Thyroid gland (tissue), 4 donors: Measurements from ENCODE around the gene NOS1AP. TPM values are rescaled to one million over a fixed set of nuclear protein-coding genes. Genes with fewer than 3 reads are reported as not detected.

Source experiments
- DNase-seq, 2 donors: peaks; one replicate each; pipeline ENCODE4 v3.0.0-alpha.2; 2019
- H3K27ac ChIP-seq, 3 donors: fragments of 200-600 bp; sonication (generic); 1 replicate in 2 of 3; 2 replicates in 1 of 3; pipeline ENCODE4 v1.5.1; 2016 to 2019; ENCODE audit warnings: mild to moderate bottlenecking in 1 of 3, moderate library complexity in 1 of 3
- H3K27me3 ChIP-seq: fragments of 200-600 bp; sonication (generic); one replicate; pipeline ENCODE4 v1.5.1; 2019
- H3K36me3 ChIP-seq, 2 donors: fragments of 200-600 bp; sonication (generic); one replicate each; pipeline ENCODE4 v1.5.1; 2016 to 2019
- H3K4me1 ChIP-seq, 2 donors: fragments of 200-600 bp; sonication (generic); one replicate each; pipeline ENCODE4 v1.5.1; 2017 to 2019
- H3K4me3 ChIP-seq, 3 donors: fragments of 200-600 bp; sonication (generic); replicated peaks in 1 of 3; 1 replicate in 2 of 3; 2 replicates in 1 of 3; pipeline ENCODE4 v1.5.1; 2016; ENCODE audit warnings: mild to moderate bottlenecking in 1 of 3
- H3K9me3 ChIP-seq: fragments of 200-600 bp; sonication (generic); one replicate; pipeline ENCODE4 v1.5.1; 2017
- CTCF ChIP-seq, 6 experiments: fragments of 200-600 bp in 3 of 6; fragments of 450-650 bp in 3 of 6; sonication (generic) in 3 of 6; IDR thresholded peaks; one replicate each; pipeline ENCODE4 v1.5.1; 2016 to 2019; ENCODE audit warnings: antibody characterized with exemption in 6 of 6, mild to moderate bottlenecking in 2 of 6, inconsistent platforms in 1 of 6, moderate library complexity in 1 of 6
- POLR2A ChIP-seq, 2 donors: fragments of 450-650 bp; IDR thresholded peaks; one replicate each; pipeline ENCODE4 v1.6.1; 2017; ENCODE audit warnings: antibody characterized with exemption in 2 of 2, mild to moderate bottlenecking in 2 of 2, moderate library complexity in 1 of 2
- WGBS, 2 donors: methylation state at CpG; one replicate each; pipeline ENCODE4 v1.1.5; 2017; 5-methylcytosine and 5-hydroxymethylcytosine counted together
- intact Hi-C: fragments of 100-400 bp; cut with DNase I; formaldehyde crosslinking; loops from one replicate; pipeline ENCODE4 v1.15.1; 2023
- total RNA-seq, 4 donors: library from RNA; depleted of rRNA; stranded (reverse); fragments of >200 nt; gene quantifications; one replicate each; pipeline ENCODE4 v1.2.3, GENCODE V29; 2016

Gene NOS1AP
- total RNA-seq, 4 donors from 2014 or later = 0.40 to 2.2 (median 0.54) TPM

- intact Hi-C loops = no loop called here
- Histone ChIP-seq H3K27me3 (no peaks in the 10 kb centered on the region), H3K9me3 (no peaks in the 10 kb centered on the region), H3K4me3 (no peak overlapping the region), H3K27ac (no peak overlapping the region), H3K36me3 (no peaks in the 10 kb centered on the region), H3K4me1 (no peaks in the 10 kb centered on the region)
- WGBS, 2 donors = 92 to 96% methylated on average over 9 of the region's 9 CpGs
- TF ChIP-seq POLR2A (IDR thresholded peaks at IDR 0.05) (no peak), CTCF (IDR thresholded peaks at IDR 0.05) (no peak)
- no peak for DNase-seq
These were observed 48.6 kb downstream of the NOS1AP start for GRCh38 chr1:162118063-162118462.

GRCh38 chr1:162128693-162129356 lies 59.3 kb downstream of the NOS1AP start:
- intact Hi-C loops = no loop called here
- Histone ChIP-seq H3K9me3 (no peaks in the 10 kb centered on the region), H3K4me3 (no peak overlapping the region), H3K27ac (no peak overlapping the region), H3K36me3 (no peaks in the 10 kb centered on the region), H3K27me3 (no peaks in the 10 kb centered on the region), H3K4me1 (no peaks in the 10 kb centered on the region)
- no peak for TF ChIP-seq CTCF (IDR thresholded peaks at IDR 0.05)
- TF ChIP-seq POLR2A (IDR thresholded peaks at IDR 0.05) = no peak
- 83 to 86% methylated on average over 6 of the region's 6 CpGs for WGBS, 2 donors
- DNase-seq = no peak

GRCh38 chr1:162130308-162130707 lies 60.8 kb downstream of the NOS1AP start:
- Histone ChIP-seq H3K27me3 (no peaks in the 10 kb centered on the region), H3K9me3 (no peaks in the 10 kb centered on the region), H3K4me1 (no peaks in the 10 kb centered on the region), H3K4me3 (no peak overlapping the region), H3K36me3 (no peaks in the 10 kb centered on the region), H3K27ac (no peak overlapping the region)
- 94 to 98% methylated on average over 2 of the region's 2 CpGs for WGBS, 2 donors
- intact Hi-C loops = no loop called here
- TF ChIP-seq POLR2A (IDR thresholded peaks at IDR 0.05) (no peak), CTCF (IDR thresholded peaks at IDR 0.05) (no peak)
- DNase-seq = no peak

GRCh38 chr1:162131400-162132321 lies 62.2 kb downstream of the NOS1AP start:
- Histone ChIP-seq H3K4me3 (no peak overlapping the region), H3K9me3 (no peaks in the 10 kb centered on the region), H3K27me3 (no peaks in the 10 kb centered on the region), H3K27ac (no peak overlapping the region), H3K36me3 (no peaks in the 10 kb centered on the region), H3K4me1 (no peaks in the 10 kb centered on the region)
- intact Hi-C loops = no loop called here
- TF ChIP-seq POLR2A (IDR thresholded peaks at IDR 0.05) (no peak), CTCF (IDR thresholded peaks at IDR 0.05) (no peak)
- whole genome bisulfite sequencing, 2 donors = 71 to 77% methylated on average over 4 of the region's 4 CpGs
- DNase-seq = no peak

- TF ChIP-seq CTCF (IDR thresholded peaks at IDR 0.05) = no peak
- no peak for TF ChIP-seq POLR2A (IDR thresholded peaks at IDR 0.05)
- no peak for DNase-seq
- no peaks in the 10 kb centered on the region for H3K36me3 ChIP-seq
- H3K27ac ChIP-seq = no peak overlapping the region
- H3K9me3 ChIP-seq = no peaks in the 10 kb centered on the region
- WGBS, 2 donors = 67 to 80% methylated on average over 2 of the region's 2 CpGs
- H3K4me3 ChIP-seq = no peak overlapping the region
- no peaks in the 10 kb centered on the region for H3K27me3 ChIP-seq
- H3K4me1 ChIP-seq = no peaks in the 10 kb centered on the region
- intact Hi-C loops = no loop called here
These were observed 64.1 kb downstream of the NOS1AP start for GRCh38 chr1:162133566-162133965.
